ENCODE results near the gene FSTL5.

The FSTL5 gene

GRCh38 chr4:161937596-161937995, 226.2 kb downstream of the FSTL5 start:
- Histone ChIP-seq H2AFZ (ENCODE audit: low read length) (no peak overlapping the region), H3K4me1 (ENCODE audit: low read length) (no peaks in the 10 kb centered on the region), H3K36me3 (replicated peaks; ENCODE audit: insufficient read depth, low read length) (no peaks in the 10 kb centered on the region), H3K9me3 (replicated peaks; ENCODE audit: insufficient read depth, low read length) (no peaks in the 10 kb centered on the region), H3K9ac (ENCODE audit: low read length) (no peak overlapping the region), H4K20me1 (ENCODE audit: insufficient read depth, low read length) (no peaks in the 10 kb centered on the region), H3K9me2 (replicated peaks; ENCODE audit: insufficient read depth, low read length) (no peaks in the 10 kb centered on the region), H3F3A (ENCODE audit: insufficient read depth, low read length) (no peaks in the 10 kb centered on the region), H3K79me2 (ENCODE audit: low read length) (no peaks in the 10 kb centered on the region), H3K4me2 (ENCODE audit: low read depth, low read length) (no peak overlapping the region), H3K4me3 (ENCODE audit: low read length) (no peak overlapping the region), H3K27me3 (replicated peaks; ENCODE audit: insufficient read depth, low read length) (no peaks in the 10 kb centered on the region), H3K27ac (ENCODE audit: low read length) (no peak overlapping the region)
- TF ChIP-seq EZH2phosphoT487 (IDR thresholded peaks at IDR 0.05; ENCODE audit: low read length): no peak
- no peak for DNase-seq

- no peak overlapping the region for H2AFZ ChIP-seq (ENCODE audit: low read length)
- no peaks in the 10 kb centered on the region for H3K79me2 ChIP-seq (ENCODE audit: low read length)
- no peak overlapping the region for H3K4me3 ChIP-seq (ENCODE audit: low read length)
- no peak for DNase-seq
- no peak overlapping the region for H3K27ac ChIP-seq (ENCODE audit: low read length)
- H3K9me3 ChIP-seq (replicated peaks; ENCODE audit: insufficient read depth, low read length): no peaks in the 10 kb centered on the region
- H3K9ac ChIP-seq (ENCODE audit: low read length): no peak overlapping the region
- H3K36me3 ChIP-seq (replicated peaks; ENCODE audit: insufficient read depth, low read length): no peaks in the 10 kb centered on the region
- H4K20me1 ChIP-seq (ENCODE audit: insufficient read depth, low read length): no peaks in the 10 kb centered on the region
- no peak overlapping the region for H3K4me2 ChIP-seq (ENCODE audit: low read depth, low read length)
- H3K4me1 ChIP-seq (ENCODE audit: low read length): no peaks in the 10 kb centered on the region
- no peaks in the 10 kb centered on the region for H3K9me2 ChIP-seq (replicated peaks; ENCODE audit: insufficient read depth, low read length)
- TF ChIP-seq EZH2phosphoT487 (IDR thresholded peaks at IDR 0.05; ENCODE audit: low read length): no peak
- TF ChIP-seq EZH2 (optimal IDR thresholded peaks at IDR 0.05; ENCODE audit: low read depth, low read length): no peak
- TF ChIP-seq CTCF (IDR thresholded peaks at IDR 0.05; ENCODE audit: low read length): no peak
- no peaks in the 10 kb centered on the region for H3F3A ChIP-seq (ENCODE audit: insufficient read depth, low read length)
- no peaks in the 10 kb centered on the region for H3K27me3 ChIP-seq (replicated peaks; ENCODE audit: insufficient read depth, low read length)
Observed at GRCh38 chr4:161936625-161937550, 226.9 kb downstream of the FSTL5 start.

- no peak overlapping the region for H2AFZ ChIP-seq (ENCODE audit: low read length)
- no peak for DNase-seq
Observed at GRCh38 chr4:161931089-161931488, 232.7 kb downstream of the FSTL5 start.

More at GRCh38 chr4:161931089-161931488, 232.7 kb downstream of the FSTL5 start:
- Histone ChIP-seq H3K4me2 (ENCODE audit: low read depth, low read length) (no peak overlapping the region), H3K27me3 (replicated peaks; ENCODE audit: insufficient read depth, low read length) (no peaks in the 10 kb centered on the region), H3K9ac (ENCODE audit: low read length) (no peak overlapping the region), H3K79me2 (ENCODE audit: low read length) (no peaks in the 10 kb centered on the region), H3K4me1 (ENCODE audit: low read length) (no peaks in the 10 kb centered on the region), H3F3A (ENCODE audit: insufficient read depth, low read length) (no peaks in the 10 kb centered on the region), H3K36me3 (replicated peaks; ENCODE audit: insufficient read depth, low read length) (no peaks in the 10 kb centered on the region), H4K20me1 (ENCODE audit: insufficient read depth, low read length) (no peaks in the 10 kb centered on the region), H3K27ac (ENCODE audit: low read length) (no peak overlapping the region), H3K4me3 (ENCODE audit: low read length) (no peak overlapping the region), H3K9me2 (replicated peaks; ENCODE audit: insufficient read depth, low read length) (no peaks in the 10 kb centered on the region), H3K9me3 (replicated peaks; ENCODE audit: insufficient read depth, low read length) (no peaks in the 10 kb centered on the region)
- TF ChIP-seq EZH2phosphoT487 (IDR thresholded peaks at IDR 0.05; ENCODE audit: low read length) (no peak), CTCF (IDR thresholded peaks at IDR 0.05; ENCODE audit: low read length) (no peak), EZH2 (optimal IDR thresholded peaks at IDR 0.05; ENCODE audit: low read depth, low read length) (no peak)
